ENCODE data around the gene RPS16. TPM values are rescaled to one million over a fixed set of nuclear protein-coding genes. Genes with fewer than 3 reads are reported as not detected.

RPS16 gene
- total and polyA plus RNA-seq, 9 of the 15 experiments (the other 6 are each of a cell fraction or from before 2014, with no cell fraction given), result 82.6 to 3,671 (median 2,204) TPM

DNA sequence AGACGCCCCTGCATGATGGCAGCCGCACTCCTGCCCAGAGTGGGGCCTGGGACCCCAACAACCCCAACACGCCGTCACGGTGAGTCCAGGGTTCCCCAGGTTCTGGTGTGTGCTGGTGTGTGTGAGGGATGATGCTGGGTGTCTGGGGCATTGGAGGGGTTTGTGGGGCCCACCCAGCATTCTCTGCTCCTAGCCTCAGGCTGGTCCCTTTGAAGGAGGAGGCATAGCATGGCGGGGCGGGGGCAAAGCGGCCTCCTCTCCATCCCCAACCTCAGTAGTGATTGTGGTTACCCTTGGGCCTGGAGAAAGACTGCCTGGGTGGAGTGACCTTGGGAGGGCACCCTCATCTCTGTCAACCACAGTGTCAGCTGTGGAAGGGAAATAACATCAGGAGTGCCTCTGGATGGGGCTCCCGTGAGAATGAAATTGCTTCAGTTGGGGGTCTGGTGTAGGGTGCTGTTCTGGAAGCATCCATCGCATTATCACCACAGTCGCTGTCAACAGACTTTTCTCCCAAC, 37.8 kb upstream of the RPS16 start:
- H3K79me2 ChIP-seq (ENCODE audit: control insufficient read depth, insufficient read depth, low read length), result no peaks in the 10 kb centered on the region
- H3K9me3 ChIP-seq (replicated peaks; ENCODE audit: control insufficient read depth, insufficient read depth, low read depth, low read length), result no peaks in the 10 kb centered on the region
- intact Hi-C loops (cut with micrococcal nuclease) (no loop called here), in situ Hi-C loops (cut with MboI) (no loop called here)
- H3K36me3 ChIP-seq (ENCODE audit: control insufficient read depth, insufficient read depth, low read length), result peaks cover 83% of the 10 kb centered on the region
- no peak overlapping the region for H3K4me2 ChIP-seq (ENCODE audit: insufficient read depth, low read length)
- TF ChIP-seq U2AF1 (optimal IDR thresholded peaks at IDR 0.05; ENCODE audit: low read depth, low read length) (no peak), ARID1B (IDR thresholded peaks at IDR 0.05) (no peak), RB1 (IDR thresholded peaks at IDR 0.05; ENCODE audit: low read depth) (no peak), ZNF589 (CRISPR knock-in tag; IDR thresholded peaks at IDR 0.05; ENCODE audit: low read depth) (no peak), ELF1 (tag; IDR thresholded peaks at IDR 0.05) (no peak), SIN3B (IDR thresholded peaks at IDR 0.05; ENCODE audit: low read depth) (no peak), SNIP1 (IDR thresholded peaks at IDR 0.05; ENCODE audit: low read depth) (no peak), CBFA2T3 (IDR thresholded peaks at IDR 0.05) (no peak), ZNF253 (CRISPR knock-in tag; conservative IDR thresholded peaks at IDR 0.05) (no peak), EP400 (IDR thresholded peaks at IDR 0.05) (no peak), ZNF717 (CRISPR knock-in tag; IDR thresholded peaks at IDR 0.05) (no peak), SP1 (CRISPR knock-in tag; IDR thresholded peaks at IDR 0.05) (no peak), BCOR (IDR thresholded peaks at IDR 0.05) (no peak), TEAD4 (IDR thresholded peaks at IDR 0.05; ENCODE audit: low read length) (no peak), TEAD4 (CRISPR knock-in tag; IDR thresholded peaks at IDR 0.05; ENCODE audit: borderline replicate concordance) (no peak)
- TF ChIP-seq, protein P1, sequence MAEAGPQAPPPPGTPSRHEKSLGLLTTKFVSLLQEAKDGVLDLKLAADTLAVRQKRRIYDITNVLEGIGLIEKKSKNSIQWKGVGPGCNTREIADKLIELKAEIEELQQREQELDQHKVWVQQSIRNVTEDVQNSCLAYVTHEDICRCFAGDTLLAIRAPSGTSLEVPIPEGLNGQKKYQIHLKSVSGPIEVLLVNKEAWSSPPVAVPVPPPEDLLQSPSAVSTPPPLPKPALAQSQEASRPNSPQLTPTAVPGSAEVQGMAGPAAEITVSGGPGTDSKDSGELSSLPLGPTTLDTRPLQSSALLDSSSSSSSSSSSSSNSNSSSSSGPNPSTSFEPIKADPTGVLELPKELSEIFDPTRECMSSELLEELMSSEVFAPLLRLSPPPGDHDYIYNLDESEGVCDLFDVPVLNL (CRISPR knock-in tag; IDR thresholded peaks at IDR 0.05; ENCODE audit: low read depth), result no peak
- TF ChIP-seq, protein P2, sequence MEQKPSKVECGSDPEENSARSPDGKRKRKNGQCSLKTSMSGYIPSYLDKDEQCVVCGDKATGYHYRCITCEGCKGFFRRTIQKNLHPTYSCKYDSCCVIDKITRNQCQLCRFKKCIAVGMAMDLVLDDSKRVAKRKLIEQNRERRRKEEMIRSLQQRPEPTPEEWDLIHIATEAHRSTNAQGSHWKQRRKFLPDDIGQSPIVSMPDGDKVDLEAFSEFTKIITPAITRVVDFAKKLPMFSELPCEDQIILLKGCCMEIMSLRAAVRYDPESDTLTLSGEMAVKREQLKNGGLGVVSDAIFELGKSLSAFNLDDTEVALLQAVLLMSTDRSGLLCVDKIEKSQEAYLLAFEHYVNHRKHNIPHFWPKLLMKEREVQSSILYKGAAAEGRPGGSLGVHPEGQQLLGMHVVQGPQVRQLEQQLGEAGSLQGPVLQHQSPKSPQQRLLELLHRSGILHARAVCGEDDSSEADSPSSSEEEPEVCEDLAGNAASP (IDR thresholded peaks at IDR 0.05), result no peak
- TF ChIP-seq, protein P3, sequence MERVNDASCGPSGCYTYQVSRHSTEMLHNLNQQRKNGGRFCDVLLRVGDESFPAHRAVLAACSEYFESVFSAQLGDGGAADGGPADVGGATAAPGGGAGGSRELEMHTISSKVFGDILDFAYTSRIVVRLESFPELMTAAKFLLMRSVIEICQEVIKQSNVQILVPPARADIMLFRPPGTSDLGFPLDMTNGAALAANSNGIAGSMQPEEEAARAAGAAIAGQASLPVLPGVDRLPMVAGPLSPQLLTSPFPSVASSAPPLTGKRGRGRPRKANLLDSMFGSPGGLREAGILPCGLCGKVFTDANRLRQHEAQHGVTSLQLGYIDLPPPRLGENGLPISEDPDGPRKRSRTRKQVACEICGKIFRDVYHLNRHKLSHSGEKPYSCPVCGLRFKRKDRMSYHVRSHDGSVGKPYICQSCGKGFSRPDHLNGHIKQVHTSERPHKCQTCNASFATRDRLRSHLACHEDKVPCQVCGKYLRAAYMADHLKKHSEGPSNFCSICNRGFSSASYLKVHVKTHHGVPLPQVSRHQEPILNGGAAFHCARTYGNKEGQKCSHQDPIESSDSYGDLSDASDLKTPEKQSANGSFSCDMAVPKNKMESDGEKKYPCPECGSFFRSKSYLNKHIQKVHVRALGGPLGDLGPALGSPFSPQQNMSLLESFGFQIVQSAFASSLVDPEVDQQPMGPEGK (CRISPR knock-in tag; IDR thresholded peaks at IDR 0.05; ENCODE audit: borderline replicate concordance), result no peak
- TF ChIP-seq, protein P4, sequence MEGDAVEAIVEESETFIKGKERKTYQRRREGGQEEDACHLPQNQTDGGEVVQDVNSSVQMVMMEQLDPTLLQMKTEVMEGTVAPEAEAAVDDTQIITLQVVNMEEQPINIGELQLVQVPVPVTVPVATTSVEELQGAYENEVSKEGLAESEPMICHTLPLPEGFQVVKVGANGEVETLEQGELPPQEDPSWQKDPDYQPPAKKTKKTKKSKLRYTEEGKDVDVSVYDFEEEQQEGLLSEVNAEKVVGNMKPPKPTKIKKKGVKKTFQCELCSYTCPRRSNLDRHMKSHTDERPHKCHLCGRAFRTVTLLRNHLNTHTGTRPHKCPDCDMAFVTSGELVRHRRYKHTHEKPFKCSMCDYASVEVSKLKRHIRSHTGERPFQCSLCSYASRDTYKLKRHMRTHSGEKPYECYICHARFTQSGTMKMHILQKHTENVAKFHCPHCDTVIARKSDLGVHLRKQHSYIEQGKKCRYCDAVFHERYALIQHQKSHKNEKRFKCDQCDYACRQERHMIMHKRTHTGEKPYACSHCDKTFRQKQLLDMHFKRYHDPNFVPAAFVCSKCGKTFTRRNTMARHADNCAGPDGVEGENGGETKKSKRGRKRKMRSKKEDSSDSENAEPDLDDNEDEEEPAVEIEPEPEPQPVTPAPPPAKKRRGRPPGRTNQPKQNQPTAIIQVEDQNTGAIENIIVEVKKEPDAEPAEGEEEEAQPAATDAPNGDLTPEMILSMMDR (IDR thresholded peaks at IDR 0.05 in 2 of 3, conservative IDR thresholded peaks at IDR 0.05 in 1 of 3; ENCODE audit: insufficient read depth in 2 of 3, low read depth in 1 of 3, low read length in 3 of 3), result no peak
- no peaks in the 10 kb centered on the region for H3K27me3 ChIP-seq (ENCODE audit: control insufficient read depth in 2 of 2, insufficient read depth in 2 of 2, low read length in 2 of 2)
- FAIRE-seq (no peak), ATAC-seq (no peak), DNase-seq (ENCODE audit: extremely low read depth in 1 of 4, low spot score in 3 of 4) (no peak)
- CTCF ChIA-PET (ENCODE audit: low intra/inter-chr PET ratio), result interaction anchor here (0.6 to 2.0 kb wide), 3 partner anchors 59 to 199 kb away, joined by 3 to 12 read pairs (median 3); partner anchors contain the start of gene EID2B
- H3K27ac ChIP-seq (ENCODE audit: extremely low read depth, low read depth, low read length), result no peak overlapping the region
- no peak overlapping the region for H3K4me3 ChIP-seq
- POLR2A ChIA-PET, result interaction anchor here (1.1 kb wide), 1 partner anchor 20 kb away, joined by 4 read pairs; no protein-coding TSS in a partner anchor
- no peak overlapping the region for H3K9ac ChIP-seq (ENCODE audit: insufficient read depth in 1 of 2, low read depth in 2 of 2, low read length in 2 of 2)
- H2AFZ ChIP-seq (ENCODE audit: low read depth, low read length), result no peak overlapping the region
- no TSS peak for BruUV-seq (replicated peaks)
- peaks cover under 1 to 16% of the 10 kb centered on the region in 2 experiments; a peak in 1 of 5 replicates for H3K4me1 ChIP-seq (replicated peaks in 1 of 2; ENCODE audit: control insufficient read depth in 2 of 2, insufficient read depth in 2 of 2, low read length in 2 of 2)
- 88% methylated on average over 11 of the region's 11 CpGs for WGBS (ENCODE audit: insufficient coverage, low coverage, missing lambda C conversion rate)
- no peaks in the 10 kb centered on the region for H3K9me1 ChIP-seq (ENCODE audit: control insufficient read depth, insufficient read depth, low read length)
- H4K20me1 ChIP-seq (replicated peaks; ENCODE audit: control insufficient read depth, insufficient read depth, low read length), result no peaks in the 10 kb centered on the region; the same call in 1 of the 2 replicates

Measured in K562 (cell line).